SU-DHL-6 (cell line): ENCODE data around the gene WDR64.

Source experiments
- H2AFZ ChIP-seq: fragments of 200-600 bp; sonication (generic); 2 replicates; pipeline ENCODE4 v1.6.1; 2014; ENCODE audit warnings: low read depth, mild to moderate bottlenecking, moderate library complexity, mixed read lengths, antibody characterized with exemption, low read length; ENCODE audit not compliant: severe bottlenecking
- H3F3A ChIP-seq: fragments of 200-600 bp; shearing (Covaris generic); 2 replicates; pipeline ENCODE4 v1.6.0; 2016; ENCODE audit warnings: antibody characterized with exemption, mild to moderate bottlenecking; ENCODE audit not compliant: insufficient read depth
- H3K27ac ChIP-seq: fragments of 200-600 bp; sonication (generic); 2 replicates; pipeline ENCODE4 v1.5.1; 2016; ENCODE audit warnings: low read depth, mild to moderate bottlenecking, low read length, moderate library complexity, mixed read lengths
- H3K27me3 ChIP-seq: fragments of 200-600 bp; sonication (generic), shearing (Covaris generic); 2 replicates; pipeline ENCODE4 v1.6.0; 2014; ENCODE audit warnings: mild to moderate bottlenecking, low read length
- H3K36me3 ChIP-seq: fragments of 200-600 bp; sonication (generic); 2 replicates; pipeline ENCODE4 v1.6.1; 2014; ENCODE audit warnings: mild to moderate bottlenecking, low read length, mixed read lengths
- H3K4me2 ChIP-seq: fragments of 300-600, 200-600 bp; shearing (Covaris generic), sonication (generic); 2 replicates; pipeline ENCODE4 v1.6.0; 2014; ENCODE audit warnings: low read length, low read depth, mild to moderate bottlenecking; ENCODE audit not compliant: poor library complexity, severe bottlenecking
- H3K4me3 ChIP-seq: fragments of 200-600 bp; sonication (generic); 2 replicates; pipeline ENCODE4 v1.5.1; 2014; ENCODE audit warnings: antibody characterized with exemption, low read length, mild to moderate bottlenecking, mixed read lengths; ENCODE audit not compliant: insufficient read depth, poor library complexity, severe bottlenecking
- H3K79me2 ChIP-seq: fragments of 200-600 bp; sonication (generic); 2 replicates; pipeline ENCODE4 v1.6.1; 2014; ENCODE audit warnings: mild to moderate bottlenecking, low read length, moderate library complexity; ENCODE audit not compliant: insufficient read depth
- H3K9ac ChIP-seq: fragments of 200-600 bp; sonication (generic); 2 replicates; pipeline ENCODE4 v1.7.0; 2014; ENCODE audit warnings: mild to moderate bottlenecking, low read length
- H3K9me2 ChIP-seq: fragments of 200-600 bp; sonication (generic); replicated peaks from 2 replicates; pipeline ENCODE4 v1.6.1; 2014; ENCODE audit warnings: low read length; ENCODE audit not compliant: insufficient read depth
- H3K9me3 ChIP-seq: fragments of 200-600 bp; sonication (generic); 2 replicates; pipeline ENCODE4 v1.6.1; 2014; ENCODE audit warnings: low read length, mixed read lengths; ENCODE audit not compliant: insufficient read depth
- H4K20me1 ChIP-seq: fragments of 200-600 bp; sonication (generic); 2 replicates; pipeline ENCODE4 v1.6.1; 2014; ENCODE audit warnings: low read depth, mild to moderate bottlenecking, antibody characterized with exemption, low read length, moderate library complexity, mixed read lengths
- EZH2phosphoT487 ChIP-seq: fragments of 200-600 bp; sonication (generic), shearing (Covaris generic); conservative IDR thresholded peaks from 2 replicates; pipeline ENCODE4 v1.6.1; 2018; ENCODE audit warnings: mild to moderate bottlenecking, antibody characterized with exemption, low read length, moderate library complexity, mixed read lengths
- TF ChIP-seq, protein P1 (sequence below): fragments of 200-600 bp; sonication (generic); IDR thresholded peaks from one replicate; pipeline ENCODE4 v1.5.1; 2017; ENCODE audit warnings: antibody characterized with exemption, mild to moderate bottlenecking, low read length, moderate library complexity; ENCODE audit not compliant: insufficient read depth, poor library complexity, severe bottlenecking

WDR64 gene

GRCh38 chr1:241751524-241751923 is 99.4 kb downstream of the WDR64 start:
- Histone ChIP-seq H3K9me2 (no peaks in the 10 kb centered on the region), H3K9ac (no peak overlapping the region), H3F3A (no peaks in the 10 kb centered on the region), H2AFZ (no peak overlapping the region), H3K4me3 (no peak overlapping the region), H3K9me3 (no peaks in the 10 kb centered on the region), H3K79me2 (no peaks in the 10 kb centered on the region), H3K27ac (no peak overlapping the region), H3K4me2 (no peak overlapping the region), H3K27me3 (no peaks in the 10 kb centered on the region), H4K20me1 (no peaks in the 10 kb centered on the region), H3K36me3 (no peaks in the 10 kb centered on the region)
- no peak for TF ChIP-seq EZH2phosphoT487
- TF ChIP-seq, protein P1, sequence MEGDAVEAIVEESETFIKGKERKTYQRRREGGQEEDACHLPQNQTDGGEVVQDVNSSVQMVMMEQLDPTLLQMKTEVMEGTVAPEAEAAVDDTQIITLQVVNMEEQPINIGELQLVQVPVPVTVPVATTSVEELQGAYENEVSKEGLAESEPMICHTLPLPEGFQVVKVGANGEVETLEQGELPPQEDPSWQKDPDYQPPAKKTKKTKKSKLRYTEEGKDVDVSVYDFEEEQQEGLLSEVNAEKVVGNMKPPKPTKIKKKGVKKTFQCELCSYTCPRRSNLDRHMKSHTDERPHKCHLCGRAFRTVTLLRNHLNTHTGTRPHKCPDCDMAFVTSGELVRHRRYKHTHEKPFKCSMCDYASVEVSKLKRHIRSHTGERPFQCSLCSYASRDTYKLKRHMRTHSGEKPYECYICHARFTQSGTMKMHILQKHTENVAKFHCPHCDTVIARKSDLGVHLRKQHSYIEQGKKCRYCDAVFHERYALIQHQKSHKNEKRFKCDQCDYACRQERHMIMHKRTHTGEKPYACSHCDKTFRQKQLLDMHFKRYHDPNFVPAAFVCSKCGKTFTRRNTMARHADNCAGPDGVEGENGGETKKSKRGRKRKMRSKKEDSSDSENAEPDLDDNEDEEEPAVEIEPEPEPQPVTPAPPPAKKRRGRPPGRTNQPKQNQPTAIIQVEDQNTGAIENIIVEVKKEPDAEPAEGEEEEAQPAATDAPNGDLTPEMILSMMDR, result no peak

- Histone ChIP-seq H3K27ac (no peak overlapping the region), H3F3A (no peaks in the 10 kb centered on the region)
- no peak for TF ChIP-seq EZH2phosphoT487
- TF ChIP-seq, protein P1, result no peak
These were observed 110.7 kb downstream of the WDR64 start for GRCh38 chr1:241762713-241763339.

DNA sequence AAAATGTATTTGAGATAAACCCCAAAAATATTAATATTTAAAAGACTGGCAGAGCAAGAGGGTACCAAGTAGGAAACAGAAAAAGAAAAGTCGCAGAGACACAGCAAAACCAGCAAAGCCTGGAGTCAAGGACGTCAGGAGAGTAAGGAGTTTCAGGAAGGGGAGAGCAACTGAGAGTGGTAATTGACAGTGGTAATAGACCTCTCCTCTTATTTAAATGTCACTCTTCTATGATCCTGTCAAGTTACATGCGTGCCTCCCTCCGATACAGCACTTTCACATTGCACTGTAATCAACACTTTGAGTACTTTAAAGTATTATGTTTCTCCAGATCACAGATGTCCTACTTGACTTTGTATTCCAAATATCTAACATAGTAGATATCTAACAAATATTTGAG is 113.3 kb downstream of the WDR64 start:
- H3K4me3 ChIP-seq, result no peak overlapping the region
- H3K27me3 ChIP-seq, result no peaks in the 10 kb centered on the region
- H3K27ac ChIP-seq, result no peak overlapping the region
- H3K9me3 ChIP-seq, result no peaks in the 10 kb centered on the region
- no peak overlapping the region for H3K4me2 ChIP-seq
- no peaks in the 10 kb centered on the region for H3F3A ChIP-seq
- no peak for TF ChIP-seq EZH2phosphoT487
- TF ChIP-seq, protein P1, result no peak
- no peaks in the 10 kb centered on the region for H3K79me2 ChIP-seq
- no peak overlapping the region for H3K9ac ChIP-seq
- no peaks in the 10 kb centered on the region for H3K36me3 ChIP-seq
- H2AFZ ChIP-seq, result no peak overlapping the region
- no peaks in the 10 kb centered on the region for H4K20me1 ChIP-seq
- no peaks in the 10 kb centered on the region for H3K9me2 ChIP-seq

More at GRCh38 chr1:241762713-241763339, 110.7 kb downstream of the WDR64 start:
- no peaks in the 10 kb centered on the region for H3K9me2 ChIP-seq
- no peak overlapping the region for H3K4me2 ChIP-seq
- H3K27me3 ChIP-seq, result peaks cover 3% of the 10 kb centered on the region; the same call in 1 of the 2 replicates
- no peak overlapping the region for H3K9ac ChIP-seq
- no peaks in the 10 kb centered on the region for H3K79me2 ChIP-seq
- no peak overlapping the region for H3K4me3 ChIP-seq
- no peaks in the 10 kb centered on the region for H3K36me3 ChIP-seq
- no peak overlapping the region for H2AFZ ChIP-seq
- H3K9me3 ChIP-seq, result no peaks in the 10 kb centered on the region
- H4K20me1 ChIP-seq, result no peaks in the 10 kb centered on the region
